Caki2 (cell line): ENCODE data around the gene IFI44. TPM values are rescaled to one million over a fixed set of nuclear protein-coding genes. Genes with fewer than 3 reads are reported as not detected.
A peak's percentile ranks its signal among the peaks of the same experiment; 100 is the strongest.

Source experiments
- DNase-seq: peaks from one replicate; pipeline ENCODE4 v3.0.0-alpha.2; 2015; ENCODE audit warnings: low read depth
- in situ Hi-C: cut with HindIII; loops from 2 replicates; pipeline ENCODE4 v1.10.0; 2016; ENCODE audit warnings: low sequenced_read_pairs, low pct_unique_long_range_greater_than_20kb, mixed read lengths
- total RNA-seq: library from RNA; depleted of rRNA; stranded (reverse); fragments of >200 nt; shearing (Covaris generic); gene quantifications from 2 replicates; pipeline ENCODE4 v1.2.3, GENCODE V29; 2014; ENCODE audit warnings: low replicate concordance; rRNA removed

The IFI44 gene
- total RNA-seq, 1 experiment from 2014 or later, result 19.4 TPM

DNA sequence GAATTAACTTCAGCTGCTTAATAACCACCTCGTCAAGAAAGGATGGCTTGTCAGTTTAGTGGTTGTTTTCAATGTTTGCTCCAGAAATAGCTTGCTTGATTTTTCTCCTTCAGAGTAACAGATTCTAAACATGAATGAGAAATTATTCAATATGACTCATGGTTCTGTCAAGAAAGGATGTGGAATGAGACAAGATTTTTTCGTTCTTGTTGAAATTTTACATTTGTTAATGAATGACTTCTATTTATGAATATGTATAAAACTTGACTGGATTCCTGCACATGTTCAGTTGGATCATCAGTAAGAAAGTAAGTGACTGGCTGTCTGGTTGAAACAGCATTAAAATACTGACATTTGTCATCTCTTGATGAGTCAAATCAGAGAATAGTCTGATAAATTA lies 38.3 kb downstream of the IFI44 start:
- in situ Hi-C loops, result no loop called here
- no peak for DNase-seq

GRCh38 chr1:78688697-78689096 lies 39.1 kb downstream of the IFI44 start:
- DNase-seq, result peak; percentile 35
- in situ Hi-C loops, result no loop called here

DNA sequence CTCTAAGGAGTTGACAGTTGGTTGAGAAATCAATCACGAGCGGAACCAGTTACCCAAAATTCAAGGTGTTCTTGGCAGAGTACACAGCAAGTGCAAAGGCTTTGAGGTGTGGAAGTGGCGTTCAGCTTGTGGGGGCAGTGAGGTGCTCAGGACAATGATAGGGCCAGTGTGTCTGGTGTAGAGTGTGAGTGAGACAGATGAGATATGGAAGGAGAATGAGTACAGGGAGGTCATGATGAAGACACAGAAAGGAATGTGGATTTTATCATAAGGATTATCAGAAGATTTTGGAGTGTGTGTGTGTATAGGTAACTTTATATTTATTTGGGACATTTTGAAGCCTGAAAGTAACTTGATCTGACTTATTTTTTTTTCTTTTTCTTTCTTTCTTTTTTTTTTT lies 40.9 kb downstream of the IFI44 start:
- no peak for DNase-seq

DNA sequence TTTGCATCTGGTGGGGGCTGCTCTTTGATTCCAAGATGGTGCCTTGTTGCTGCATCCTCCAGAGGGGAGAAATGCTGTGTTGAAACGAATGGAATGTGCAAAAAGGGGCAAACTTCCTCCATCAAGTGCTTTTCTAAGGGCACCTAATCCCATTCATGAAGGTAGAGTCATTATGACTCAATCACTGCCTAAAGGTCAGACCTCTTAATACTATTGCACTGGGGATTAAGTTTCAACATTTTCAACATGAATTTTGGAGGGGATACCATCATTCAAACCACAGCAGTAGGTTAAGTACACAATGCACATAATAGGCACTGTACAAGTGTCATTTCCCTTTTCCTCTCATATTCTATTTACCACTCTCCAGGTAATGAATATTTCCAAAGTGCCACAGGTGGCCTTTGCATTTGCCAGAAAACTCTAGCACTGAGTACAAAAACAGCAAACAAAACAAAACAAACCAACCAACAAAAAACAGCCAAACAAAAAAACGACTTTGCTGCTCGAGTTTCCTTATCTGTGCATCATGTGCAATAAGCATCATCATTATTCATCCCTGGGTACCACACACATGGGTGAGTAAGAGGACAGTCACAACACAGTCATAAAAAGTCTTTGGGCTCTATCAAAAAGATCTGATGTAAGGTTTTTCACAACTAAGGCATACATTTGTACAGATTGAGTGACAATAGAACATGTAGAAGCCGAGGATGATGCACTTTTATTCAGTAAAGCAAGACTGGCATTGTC lies 42.5 kb downstream of the IFI44 start:
- DNase-seq, result no peak

More for the DNA sequence above, 40.9 kb downstream of the IFI44 start:
- in situ Hi-C loops, result no loop called here

GRCh38 chr1:78699813-78700212 lies 50.2 kb downstream of the IFI44 start:
- in situ Hi-C loops, result no loop called here
- no peak for DNase-seq

More for the DNA sequence above, 42.5 kb downstream of the IFI44 start:
- in situ Hi-C loops, result no loop called here

GRCh38 chr1:78702426-78702825 lies 52.8 kb downstream of the IFI44 start:
- in situ Hi-C loops, result no loop called here
- no peak for DNase-seq

GRCh38 chr1:78703806-78704205 lies 54.2 kb downstream of the IFI44 start:
- DNase-seq, result no peak
- in situ Hi-C loops, result no loop called here

GRCh38 chr1:78712467-78713051 lies 62.9 kb downstream of the IFI44 start:
- in situ Hi-C loops, result no loop called here

GRCh38 chr1:78713297-78713696 lies 63.7 kb downstream of the IFI44 start:
- no peak for DNase-seq
- in situ Hi-C loops, result no loop called here

More at GRCh38 chr1:78712467-78713051, 62.9 kb downstream of the IFI44 start:
- no peak for DNase-seq

Other genes with a start within 250 kb of the IFI44 start
- gene PTGFR, start 158.9 kb upstream of the IFI44 start, total RNA-seq, result not detected in 2 replicates
- gene IFI44L, start 29.4 kb upstream of the IFI44 start, total RNA-seq, result 3.7 and 9.0 TPM in 2 replicates